D721Med (cell line): ENCODE data around the gene SRPK2.

Experiments used
- DNase-seq: peaks from one replicate; pipeline ENCODE4 v3.0.0; 2011; ENCODE audit warnings: low spot score; ENCODE audit not compliant: insufficient read length
- FAIRE-seq: peaks from 2 replicates; lab custom pipeline; 2011; peaks lifted over from hg19 to GRCh38; lab: Jason Lieb, UNC
- CTCF ChIP-seq: IDR thresholded peaks from 2 replicates; pipeline ENCODE4 v1.5.1; 2012; ENCODE audit warnings: mild to moderate bottlenecking, control low read depth; ENCODE audit not compliant: insufficient read depth; ENCODE audit errors: missing control alignments

Gene SRPK2

GRCh38 chr7:105222953-105223352 lies 165.8 kb downstream of the SRPK2 start:
- DNase-seq: no peak
- TF ChIP-seq CTCF: no peak
- no peak for FAIRE-seq

GRCh38 chr7:105219771-105220160 lies 169.0 kb downstream of the SRPK2 start:
- TF ChIP-seq CTCF: no peak
- DNase-seq (no peak), FAIRE-seq (no peak)

- FAIRE-seq (no peak), DNase-seq (no peak)
- TF ChIP-seq CTCF: no peak
Measured at GRCh38 chr7:105218939-105219770, 169.6 kb downstream of the SRPK2 start.

- FAIRE-seq: no peak
- no peak for DNase-seq
- no peak for TF ChIP-seq CTCF
Measured at GRCh38 chr7:105218215-105218614, 170.5 kb downstream of the SRPK2 start.

- no peak for FAIRE-seq
- no peak for TF ChIP-seq CTCF
- DNase-seq: no peak
Measured at GRCh38 chr7:105216786-105217185, 171.9 kb downstream of the SRPK2 start.

GRCh38 chr7:105215821-105216220 lies 172.9 kb downstream of the SRPK2 start:
- TF ChIP-seq CTCF: no peak
- no peak for FAIRE-seq
- no peak for DNase-seq

- TF ChIP-seq CTCF: no peak
- DNase-seq (no peak), FAIRE-seq (no peak)
Measured at GRCh38 chr7:105215182-105215581, 173.5 kb downstream of the SRPK2 start.
